ENCODE data around the gene PRXL2A. TPM values are rescaled to one million over a fixed set of nuclear protein-coding genes. Genes with fewer than 3 reads are reported as not detected.

Gene PRXL2A
- total and polyA plus RNA-seq, 10 of the 15 experiments (the other 5 are each of a cell fraction or from before 2014, with no cell fraction given), result 2.8 to 15.6 (median 11.1) TPM

DNA sequence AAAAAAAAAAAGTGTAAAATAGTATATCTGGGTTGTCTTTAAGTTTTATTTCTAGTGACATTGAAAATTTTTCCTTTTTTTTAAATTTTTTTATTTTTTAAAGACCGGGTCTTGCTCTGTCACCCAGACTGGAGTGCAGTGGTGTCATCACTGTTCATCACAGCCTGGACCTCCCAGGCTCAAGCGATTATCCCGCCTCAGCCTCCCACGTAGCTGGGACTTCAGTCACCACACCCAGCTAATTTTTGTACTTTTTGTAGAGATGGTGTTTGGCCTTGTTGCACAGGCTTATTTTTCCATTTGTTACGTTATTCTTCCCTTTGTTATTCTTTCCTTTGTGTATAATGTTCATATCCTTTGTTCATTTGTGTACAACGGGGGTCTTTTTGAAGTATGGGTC, 75.9 kb downstream of the PRXL2A start:
- FAIRE-seq (no peak), ATAC-seq (no peak), DNase-seq (ENCODE audit: low read depth, low spot score) (no peak)
- 81% methylated on average over 6 of the region's 6 CpGs for WGBS (ENCODE audit: insufficient coverage, insufficient replicate concordance, low lambda C conversion rate, missing lambda C conversion rate)
- Histone ChIP-seq H3K27ac (ENCODE audit: control insufficient read depth, insufficient read depth) (no peak overlapping the region), H2AFZ (ENCODE audit: control insufficient read depth, low read depth, low read length) (no peak overlapping the region), H3K79me2 (ENCODE audit: control insufficient read depth, insufficient read depth, low read length) (peaks cover 25% of the 10 kb centered on the region), H3K9me3 (replicated peaks; ENCODE audit: control insufficient read depth, insufficient read depth, low read length) (no peaks in the 10 kb centered on the region), H3K36me3 (ENCODE audit: control insufficient read depth in 2 of 2, insufficient read depth in 2 of 2, low read length in 1 of 2) (peaks cover 0 to 2% of the 10 kb centered on the region in 2 experiments; a peak in 2 of 4 replicates), H3K27me3 (replicated peaks in 1 of 2; ENCODE audit: control insufficient read depth in 2 of 2, insufficient read depth in 2 of 2, low read length in 1 of 2) (no peaks in the 10 kb centered on the region), H4K20me1 (ENCODE audit: control insufficient read depth, insufficient read depth) (no peaks in the 10 kb centered on the region), H3K9ac (ENCODE audit: control insufficient read depth, insufficient read depth, low read length) (no peak overlapping the region), H3K4me1 (ENCODE audit: control insufficient read depth, insufficient read depth, low read length) (peaks cover 6% of the 10 kb centered on the region), H3K4me3 (no peak overlapping the region), H3K4me2 (ENCODE audit: control insufficient read depth, insufficient read depth) (no peak overlapping the region)
- intact Hi-C loops (cut with micrococcal nuclease; ENCODE audit: unreplicated experiment) (no loop called here), in situ Hi-C loops (cut with MboI) (no loop called here)
- RAD21 ChIA-PET (ENCODE audit: unreplicated experiment), result no interaction called here
- CTCF ChIA-PET, result interaction anchor here (0.8 to 1.5 kb wide), 6 partner anchors 9 to 39 kb away, joined by 3 to 4 read pairs (median 3); no protein-coding TSS in a partner anchor
- SMC1A ChIA-PET (ENCODE audit: uncharacterized antibody, unreplicated experiment), result interaction anchor here (1.1 to 2.3 kb wide), 4 partner anchors 9 to 21 kb away, joined by 3 to 9 read pairs (median 4); no protein-coding TSS in a partner anchor
- POLR2A ChIA-PET, result interaction anchor here (0.7 to 1.2 kb wide), 5 partner anchors 7 to 58 kb away, joined by 3 to 5 read pairs (median 3); no protein-coding TSS in a partner anchor
- no TSS peak for BruUV-seq (replicated peaks)
- TF ChIP-seq CEBPB (IDR thresholded peaks at IDR 0.05; ENCODE audit: borderline replicate concordance in 1 of 2, low read depth in 2 of 2, low read length in 2 of 2) (no peak), HCFC1 (IDR thresholded peaks at IDR 0.05; ENCODE audit: low read length) (no peak), HSF1 (IDR thresholded peaks at IDR 0.05; ENCODE audit: low read depth, low read length) (no peak), NR2C1 (IDR thresholded peaks at IDR 0.05) (no peak)

DNA sequence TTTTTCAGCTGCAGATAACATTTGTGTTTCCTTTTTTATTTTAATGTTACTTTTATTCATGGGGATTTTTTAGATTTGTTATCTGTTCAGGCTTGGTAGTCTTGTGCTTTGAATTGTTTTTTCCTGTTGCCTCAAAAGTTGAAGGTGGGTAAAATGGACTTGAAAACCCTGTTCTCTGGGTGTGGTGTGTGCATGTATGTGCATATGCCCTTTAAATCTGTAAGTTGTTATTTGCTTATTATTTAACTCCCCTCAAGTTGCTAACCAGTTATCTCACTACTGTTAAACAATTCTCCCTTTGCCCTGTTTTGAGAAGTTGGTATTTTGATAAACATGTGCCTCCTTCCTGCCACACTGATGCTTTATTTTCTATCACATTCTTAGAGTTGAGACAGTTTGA, 76.3 kb downstream of the PRXL2A start:
- POLR2A ChIA-PET, result interaction anchor here (1.1 to 1.2 kb wide), 2 partner anchors 10 to 29 kb away, joined by 3 read pairs; no protein-coding TSS in a partner anchor
- Histone ChIP-seq H3K79me2 (ENCODE audit: control insufficient read depth, insufficient read depth, low read length) (peaks cover 25% of the 10 kb centered on the region), H3K4me1 (ENCODE audit: control insufficient read depth, insufficient read depth, low read length) (peaks cover 6% of the 10 kb centered on the region), H2AFZ (ENCODE audit: control insufficient read depth, low read depth, low read length) (no peak overlapping the region), H3K4me2 (ENCODE audit: control insufficient read depth, insufficient read depth) (no peak overlapping the region), H3K9me3 (replicated peaks; ENCODE audit: control insufficient read depth, insufficient read depth, low read length) (no peaks in the 10 kb centered on the region), H3K9ac (ENCODE audit: control insufficient read depth, insufficient read depth, low read length) (no peak overlapping the region), H4K20me1 (ENCODE audit: control insufficient read depth, insufficient read depth) (no peaks in the 10 kb centered on the region), H3K27ac (ENCODE audit: control insufficient read depth, insufficient read depth) (no peak overlapping the region), H3K36me3 (ENCODE audit: control insufficient read depth in 2 of 2, insufficient read depth in 2 of 2, low read length in 1 of 2) (peaks cover 0 to 6% of the 10 kb centered on the region in 2 experiments; a peak in 2 of 4 replicates), H3K4me3 (no peak overlapping the region), H3K27me3 (replicated peaks in 1 of 2; ENCODE audit: control insufficient read depth in 2 of 2, insufficient read depth in 2 of 2, low read length in 1 of 2) (no peaks in the 10 kb centered on the region)
- intact Hi-C loops (cut with micrococcal nuclease; ENCODE audit: unreplicated experiment), result no loop called here
- no peak for ATAC-seq
- no peak for TF ChIP-seq RFX5 (IDR thresholded peaks at IDR 0.05; ENCODE audit: low read depth, low read length)
- no peak for TF ChIP-seq CEBPB (IDR thresholded peaks at IDR 0.05; ENCODE audit: borderline replicate concordance in 1 of 2, low read depth in 2 of 2, low read length in 2 of 2)
- no peak for TF ChIP-seq MXI1 (IDR thresholded peaks at IDR 0.05; ENCODE audit: low read depth, low read length)
- TF ChIP-seq DPF2 (IDR thresholded peaks at IDR 0.05), result no peak
- TF ChIP-seq WRNIP1 (IDR thresholded peaks at IDR 0.05; ENCODE audit: borderline replicate concordance, low read depth, low read length), result no peak
- no peak for TF ChIP-seq TCF7 (IDR thresholded peaks at IDR 0.05; ENCODE audit: borderline replicate concordance)
- TF ChIP-seq ZZZ3 (IDR thresholded peaks at IDR 0.05; ENCODE audit: control insufficient read depth, insufficient read length, low read depth), result no peak
- TF ChIP-seq POLR2AphosphoS2 (IDR thresholded peaks at IDR 0.05; ENCODE audit: low read depth, low read length), result no peak
- no peak for FAIRE-seq
- no TSS peak for BruUV-seq (replicated peaks)
- RAD21 ChIA-PET (ENCODE audit: unreplicated experiment), result no interaction called here
- in situ Hi-C loops (cut with MboI), result no loop called here
- DNase-seq (ENCODE audit: low read depth, low spot score), result no peak
- SMC1A ChIA-PET (ENCODE audit: uncharacterized antibody, unreplicated experiment), result interaction anchor here (0.9 to 2.3 kb wide), 4 partner anchors 9 to 22 kb away, joined by 3 to 9 read pairs (median 4); no protein-coding TSS in a partner anchor
- CTCF ChIA-PET, result interaction anchor here (0.8 to 1.5 kb wide), 4 partner anchors 10 to 21 kb away, joined by 3 to 4 read pairs (median 4); no protein-coding TSS in a partner anchor

Measured in GM12878 (cell line).